NCI-H82 treated with DMSO at 0.1 percent for 48 hours (cell line): ENCODE results near the gene AK5.
"Not testable (repeated sequence)": the region's sequence is repeated elsewhere in the genome, so short reads cannot be mapped to it uniquely, and the experiment has no call there.

Experiments
- DNase-seq: peaks from one replicate; lab custom pipeline; 2025; ENCODE audit not compliant: unreplicated experiment; lab: John Stamatoyannopoulos, UW

AK5 gene

GRCh38 chr1:77484926-77485325, 203.1 kb downstream of the AK5 start:
- DNase-seq, result no peak

- DNase-seq, result no peak
Observed at GRCh38 chr1:77487631-77488030, 205.8 kb downstream of the AK5 start.

- no peak for DNase-seq
Observed at GRCh38 chr1:77489910-77490309, 208.1 kb downstream of the AK5 start.

GRCh38 chr1:77494026-77494425, 212.2 kb downstream of the AK5 start:
- no peak for DNase-seq

- DNase-seq, result no peak
Observed at GRCh38 chr1:77498918-77499317, 217.1 kb downstream of the AK5 start.

- no peak for DNase-seq
Observed at GRCh38 chr1:77499466-77499865, 217.6 kb downstream of the AK5 start.

- no peak for DNase-seq
Observed at GRCh38 chr1:77504986-77505385, 223.2 kb downstream of the AK5 start.

- no peak for DNase-seq
Observed at GRCh38 chr1:77506771-77507170, 225.0 kb downstream of the AK5 start.

GRCh38 chr1:77509051-77509492, 227.3 kb downstream of the AK5 start:
- DNase-seq, result no peak

GRCh38 chr1:77509898-77510297, 228.1 kb downstream of the AK5 start:
- DNase-seq, result no peak

GRCh38 chr1:77511440-77511840, 229.6 kb downstream of the AK5 start:
- DNase-seq, result no peak

- not testable (repeated sequence) for DNase-seq
Observed at GRCh38 chr1:77512650-77513049, 230.8 kb downstream of the AK5 start.

GRCh38 chr1:77513839-77514763, 232.3 kb downstream of the AK5 start:
- DNase-seq, result no peak

GRCh38 chr1:77514921-77515776, 233.3 kb downstream of the AK5 start:
- peak; percentile 8 for DNase-seq

GRCh38 chr1:77516106-77516505, 234.3 kb downstream of the AK5 start:
- no peak for DNase-seq

GRCh38 chr1:77524038-77524437, 242.2 kb downstream of the AK5 start:
- DNase-seq, result no peak

GRCh38 chr1:77531149-77531548, 249.3 kb downstream of the AK5 start:
- not testable (repeated sequence) for DNase-seq

GRCh38 chr1:77531596-77532280, 249.9 kb downstream of the AK5 start:
- DNase-seq, result not testable (repeated sequence)

- DNase-seq, result no peak
Observed at GRCh38 chr1:77532641-77533040, 250.8 kb downstream of the AK5 start.

GRCh38 chr1:77533660-77534305, 252.0 kb downstream of the AK5 start:
- DNase-seq, result no peak

GRCh38 chr1:77534456-77534855, 252.6 kb downstream of the AK5 start:
- DNase-seq, result no peak
